T-helper 17 cell (primary cell): ENCODE data around the gene SHC3. TPM values are rescaled to one million over a fixed set of nuclear protein-coding genes. Genes with fewer than 3 reads are reported as not detected.

Experiments used
- ATAC-seq: fragments of 150-1000 bp; cut with Tn5 transposase; 2 replicates; pipeline ENCODE4 v1.10.0; 2021; ENCODE audit warnings: mild to moderate bottlenecking, moderate library complexity
- DNase-seq, 3 donors: peaks; one replicate each; pipeline versions ENCODE4 v3.0.0 to v3.0.0-alpha.2; 2020 to 2021
- H3K9me3 ChIP-seq: one replicate; pipeline ENCODE4 v1.7.0; 2013; ENCODE audit warnings: low read length, mild to moderate bottlenecking; ENCODE audit not compliant: control insufficient read depth, poor library complexity, severe bottlenecking
- H3K27ac Mint-ChIP-seq: one replicate; pipeline ENCODE4 v1.8.0; 2022; ENCODE audit warnings: mild to moderate bottlenecking, moderate library complexity, mixed read lengths
- H3K27me3 Mint-ChIP-seq: one replicate; pipeline ENCODE4 v1.8.0; 2022; ENCODE audit warnings: mixed read lengths
- H3K36me3 Mint-ChIP-seq: one replicate; pipeline ENCODE4 v1.8.0; 2022; ENCODE audit warnings: low read depth, mixed read lengths
- H3K4me1 Mint-ChIP-seq: one replicate; pipeline ENCODE4 v1.8.0; 2022; ENCODE audit warnings: mild to moderate bottlenecking, mixed read lengths
- H3K4me3 Mint-ChIP-seq: one replicate; pipeline ENCODE4 v1.8.0; 2022; ENCODE audit warnings: mild to moderate bottlenecking, moderate library complexity, mixed read lengths
- total RNA-seq, 4 donors: library from RNA in 2 of 4; stranded (reverse) in 2 of 4; gene quantifications; one replicate each; pipeline ENCODE4 v1.2.3 and lab custom pipeline; 2022 to 2026

The SHC3 gene
- total RNA-seq, 2 donors from 2014 or later: not detected

DNA sequence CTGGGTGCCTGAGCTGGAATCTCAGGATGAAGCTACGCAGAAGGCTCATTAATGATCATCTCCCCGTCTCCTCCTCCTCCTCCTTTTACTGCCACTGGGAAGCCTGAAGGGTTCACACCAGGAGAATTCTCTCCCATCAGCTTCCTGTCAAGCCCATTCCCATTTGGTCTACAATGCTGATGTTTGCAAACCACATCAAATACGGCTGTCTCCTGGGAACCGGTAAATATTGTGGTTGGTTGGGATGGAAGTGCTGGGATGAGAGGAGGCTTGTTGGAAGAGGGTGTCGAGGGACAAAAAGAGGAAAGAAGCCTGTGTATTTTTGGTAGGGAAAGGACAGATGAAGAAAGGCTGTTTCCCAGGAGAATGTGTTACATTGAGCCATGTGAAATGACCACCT lies 200.6 kb downstream of the SHC3 start:
- Mint-ChIP-seq H3K4me1 (no peaks in the 10 kb centered on the region), H3K27ac (no peak overlapping the region), H3K4me3 (no peak overlapping the region), H3K27me3 (peaks cover 6% of the 10 kb centered on the region), H3K36me3 (no peaks in the 10 kb centered on the region)
- H3K9me3 ChIP-seq: no peaks in the 10 kb centered on the region
- DNase-seq (no peak), ATAC-seq (no peak)

DNA sequence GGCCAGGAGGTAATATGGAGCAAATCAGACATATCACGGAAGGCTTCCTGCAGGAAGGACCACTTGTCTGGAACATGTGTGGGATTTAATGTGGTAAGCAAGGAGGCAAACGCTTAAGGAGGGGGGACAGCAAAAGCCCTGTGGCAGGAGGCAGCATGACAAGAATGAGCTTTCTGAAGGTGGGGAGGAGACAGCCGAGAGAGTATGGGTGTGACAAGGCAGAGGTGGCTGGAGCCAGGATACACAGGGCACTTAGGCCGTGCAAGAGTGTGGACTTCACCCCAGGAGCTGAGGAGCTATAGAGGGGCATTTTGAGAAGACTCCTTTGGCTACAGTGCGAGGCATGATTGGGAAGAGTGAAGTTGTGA lies 201.7 kb downstream of the SHC3 start:
- H3K36me3 Mint-ChIP-seq: no peaks in the 10 kb centered on the region
- H3K4me3 Mint-ChIP-seq: no peak overlapping the region
- peaks cover 6% of the 10 kb centered on the region for H3K27me3 Mint-ChIP-seq
- ATAC-seq: no peak
- H3K4me1 Mint-ChIP-seq: no peaks in the 10 kb centered on the region
- no peak for DNase-seq
- H3K9me3 ChIP-seq: no peaks in the 10 kb centered on the region
- no peak overlapping the region for H3K27ac Mint-ChIP-seq

DNA sequence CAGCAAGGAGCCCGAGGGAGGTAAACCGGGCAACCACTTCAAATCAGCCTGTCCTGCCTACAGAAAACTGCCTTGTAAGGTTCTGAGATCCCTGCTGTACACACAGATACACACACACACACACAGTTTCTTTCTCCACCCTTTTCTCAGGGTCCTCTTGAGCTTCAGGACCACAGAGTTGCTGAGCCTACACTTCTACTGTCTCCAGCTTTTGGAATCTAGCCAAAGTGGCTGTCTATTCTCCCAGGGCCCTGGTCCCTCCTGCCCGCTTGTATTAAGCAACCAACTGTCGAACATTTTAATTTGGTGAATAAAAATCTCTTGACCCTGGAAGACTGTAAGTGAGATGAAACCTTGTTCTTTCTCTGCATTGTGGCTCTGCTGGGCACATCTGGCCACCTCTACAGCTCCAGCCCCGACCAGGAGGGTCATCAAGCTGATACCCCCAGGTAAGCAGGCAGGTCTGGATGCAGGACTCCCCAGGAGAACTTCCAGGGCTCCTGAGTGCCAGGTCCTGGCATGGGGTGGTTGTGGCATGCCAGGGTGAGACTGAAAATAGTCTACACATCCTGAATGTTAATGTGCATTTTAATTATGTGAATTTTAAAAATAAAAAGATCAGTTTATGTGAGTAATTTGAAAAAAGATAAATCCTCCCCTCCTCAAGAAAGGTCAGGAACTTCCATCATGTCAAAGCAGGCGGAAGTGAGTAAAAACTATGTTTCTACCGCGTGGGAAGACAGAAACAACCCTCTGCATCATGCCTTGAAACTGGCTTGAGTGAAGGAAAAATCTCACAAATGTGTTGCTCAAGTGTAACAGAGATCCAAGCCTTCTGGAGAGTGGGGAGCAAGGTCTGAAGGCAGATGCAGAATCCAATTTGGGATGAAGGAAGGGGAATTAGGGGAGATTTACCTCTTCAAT lies 202.4 kb downstream of the SHC3 start:
- no peak for DNase-seq
- peaks cover 6% of the 10 kb centered on the region for H3K27me3 Mint-ChIP-seq
- ATAC-seq: no peak
- no peaks in the 10 kb centered on the region for H3K4me1 Mint-ChIP-seq
- no peaks in the 10 kb centered on the region for H3K36me3 Mint-ChIP-seq
- H3K4me3 Mint-ChIP-seq: no peak overlapping the region
- H3K27ac Mint-ChIP-seq: no peak overlapping the region
- H3K9me3 ChIP-seq: no peaks in the 10 kb centered on the region

DNA sequence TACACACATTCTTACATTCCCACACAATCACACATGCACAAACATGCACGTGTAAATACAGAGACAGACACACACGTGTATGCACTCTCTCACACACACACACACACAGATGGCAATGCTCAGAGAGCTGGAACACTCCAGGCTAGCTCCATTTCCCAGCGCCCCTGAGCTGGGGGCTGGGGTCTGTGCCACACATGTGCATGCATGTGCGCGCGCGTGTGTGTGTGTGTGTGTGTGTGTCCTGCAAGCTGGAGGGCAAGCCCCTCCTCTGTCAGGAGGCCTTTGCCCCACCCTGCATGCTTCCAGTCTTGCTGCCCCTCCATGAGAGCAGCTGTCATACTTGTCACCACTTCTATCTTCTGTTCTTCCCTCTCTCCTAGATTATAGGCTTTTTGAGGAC lies 204.0 kb downstream of the SHC3 start:
- no peak for DNase-seq
- Mint-ChIP-seq H3K4me1 (no peaks in the 10 kb centered on the region), H3K36me3 (no peaks in the 10 kb centered on the region), H3K27ac (no peak overlapping the region), H3K27me3 (peaks cover 7% of the 10 kb centered on the region), H3K4me3 (no peak overlapping the region)
- ATAC-seq: no peak
- H3K9me3 ChIP-seq: no peaks in the 10 kb centered on the region

DNA sequence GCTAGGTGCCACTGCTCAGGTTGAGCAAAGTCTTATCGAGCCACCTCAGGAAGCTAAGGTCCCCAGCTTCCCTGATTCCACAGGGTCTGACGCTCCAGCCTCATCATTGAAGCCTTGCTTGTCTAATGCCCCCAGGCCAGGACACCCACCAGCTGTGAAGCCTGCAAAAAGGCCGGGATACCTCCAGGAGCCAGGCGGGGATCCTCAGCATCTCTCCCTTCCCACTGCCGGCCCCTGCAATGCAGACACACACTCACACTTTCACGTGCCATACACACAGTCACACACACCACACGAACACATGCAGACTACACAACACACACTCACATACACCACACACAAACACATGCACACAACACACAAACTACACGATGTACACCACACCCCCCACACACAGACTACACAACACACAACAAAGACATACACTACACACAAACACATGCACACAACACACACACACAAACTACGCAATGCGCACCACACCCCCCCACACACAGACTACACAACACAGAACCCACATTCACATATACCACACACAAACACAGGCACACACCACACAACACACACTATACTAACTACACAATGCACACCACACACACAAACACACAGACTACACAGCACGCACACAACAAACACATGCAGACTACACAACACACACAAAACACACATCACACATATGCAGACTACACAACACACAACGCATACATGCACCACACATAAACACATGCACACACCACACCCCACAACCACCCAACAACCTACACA lies 205.2 kb downstream of the SHC3 start:
- H3K36me3 Mint-ChIP-seq: no peaks in the 10 kb centered on the region
- no peaks in the 10 kb centered on the region for H3K4me1 Mint-ChIP-seq
- peaks cover 19% of the 10 kb centered on the region for H3K27me3 Mint-ChIP-seq
- no peaks in the 10 kb centered on the region for H3K9me3 ChIP-seq
- no peak for DNase-seq
- ATAC-seq: no peak
- no peak overlapping the region for H3K27ac Mint-ChIP-seq
- H3K4me3 Mint-ChIP-seq: no peak overlapping the region

DNA sequence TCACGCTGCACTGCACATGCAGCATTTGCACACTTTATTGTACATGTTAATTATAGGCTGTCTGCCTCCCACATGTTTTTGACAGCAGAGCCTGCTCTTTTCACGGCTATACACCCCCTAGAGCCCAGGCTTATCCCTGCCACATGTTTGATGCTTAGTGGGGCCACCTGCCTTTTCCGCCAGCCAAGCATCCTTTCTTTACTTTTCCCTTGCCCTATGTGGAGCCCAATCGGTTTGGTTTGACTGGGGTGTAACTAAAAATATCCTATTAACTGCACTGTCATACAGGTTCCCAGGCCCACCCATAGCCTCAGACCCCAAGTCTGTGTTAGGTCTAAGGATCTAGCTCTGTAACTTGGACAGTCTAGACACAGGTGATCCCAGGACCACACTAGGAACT lies 206.2 kb downstream of the SHC3 start:
- no peaks in the 10 kb centered on the region for H3K4me1 Mint-ChIP-seq
- ATAC-seq: no peak
- H3K36me3 Mint-ChIP-seq: no peaks in the 10 kb centered on the region
- H3K27me3 Mint-ChIP-seq: peaks cover 19% of the 10 kb centered on the region
- no peaks in the 10 kb centered on the region for H3K9me3 ChIP-seq
- no peak overlapping the region for H3K27ac Mint-ChIP-seq
- no peak overlapping the region for H3K4me3 Mint-ChIP-seq
- DNase-seq: no peak

DNA sequence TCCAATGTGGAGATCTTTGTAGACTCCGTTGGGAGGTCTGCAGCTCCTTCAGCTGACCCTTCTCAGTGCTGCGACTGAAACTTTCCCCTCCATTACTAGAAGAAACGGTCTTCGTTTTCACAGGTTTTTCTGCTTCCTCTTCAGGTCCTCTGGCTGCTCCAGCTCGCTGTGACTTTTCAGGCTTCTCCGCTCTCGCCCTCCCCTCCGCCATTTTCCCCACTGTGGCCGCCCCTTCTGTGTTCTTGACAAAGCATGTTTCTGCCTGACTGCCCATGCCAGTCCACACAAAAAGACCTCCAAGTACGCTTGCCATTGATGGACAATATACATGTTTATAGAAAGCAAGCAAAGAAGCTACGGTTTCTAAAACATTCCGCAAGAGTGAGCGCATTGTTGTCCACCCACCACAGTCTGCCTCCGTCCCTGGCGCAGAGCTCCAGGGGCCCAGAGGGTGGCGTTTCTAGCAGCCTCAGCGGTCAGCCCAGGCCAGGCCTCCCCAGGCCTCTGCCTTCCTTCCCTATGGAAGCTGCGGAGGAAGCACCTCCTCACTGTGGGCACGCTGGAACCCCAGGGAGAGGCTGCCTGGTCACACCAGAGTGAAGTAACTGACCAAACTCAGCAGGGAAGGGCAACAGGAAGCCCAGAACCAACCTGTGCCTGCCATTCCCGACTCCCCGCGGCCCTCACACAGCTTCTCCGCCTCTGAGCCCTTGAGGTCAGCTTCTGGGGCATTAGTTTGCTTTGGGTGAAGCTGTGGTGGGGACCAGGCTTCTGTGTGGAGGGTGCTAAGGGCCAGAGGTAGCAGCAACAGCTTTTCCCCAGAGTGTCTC lies 207.3 kb downstream of the SHC3 start:
- no peak for ATAC-seq
- no peak for DNase-seq
- H3K4me3 Mint-ChIP-seq: no peak overlapping the region

DNA sequence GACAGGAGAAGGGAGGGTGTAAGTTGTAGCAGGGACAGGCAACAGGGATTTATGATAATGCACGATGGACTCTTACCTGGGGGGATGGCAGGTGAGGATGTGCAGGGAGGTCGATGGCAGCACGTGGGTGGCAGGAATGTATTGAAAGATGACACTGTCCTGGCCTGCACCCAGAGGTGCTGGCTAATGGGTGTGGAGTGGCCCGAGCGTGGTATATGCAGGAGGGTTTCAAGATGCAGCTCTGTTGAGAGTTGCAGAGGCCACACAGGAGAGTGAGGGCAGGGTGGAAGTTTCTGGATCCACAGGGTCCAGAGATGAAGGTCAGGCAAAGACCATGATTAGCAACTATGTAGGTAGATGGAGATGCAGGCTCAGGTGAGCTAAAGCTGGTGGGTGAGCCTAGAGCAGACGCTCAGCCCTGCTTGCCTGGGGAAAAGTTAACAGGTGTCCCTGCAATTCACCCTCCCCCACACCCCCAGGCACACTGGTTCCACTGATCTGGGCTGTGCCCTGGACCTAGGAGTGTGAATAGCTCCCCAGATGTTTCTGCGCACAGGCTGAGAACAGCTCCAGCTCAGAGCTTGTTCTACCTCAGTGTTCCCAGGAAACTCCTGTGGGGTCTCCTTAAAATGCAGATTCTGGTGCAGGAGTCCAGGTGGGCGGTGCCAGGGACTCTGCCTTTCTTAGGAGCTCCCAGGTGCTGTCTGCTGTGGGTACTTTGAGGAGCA lies 208.8 kb downstream of the SHC3 start:
- H3K27me3 Mint-ChIP-seq: peaks cover 31% of the 10 kb centered on the region
- no peak for DNase-seq
- no peak overlapping the region for H3K4me3 Mint-ChIP-seq

More for the DNA sequence above, 207.3 kb downstream of the SHC3 start:
- no peaks in the 10 kb centered on the region for H3K4me1 Mint-ChIP-seq
- H3K27me3 Mint-ChIP-seq: peaks cover 22% of the 10 kb centered on the region
- no peak overlapping the region for H3K27ac Mint-ChIP-seq
- no peaks in the 10 kb centered on the region for H3K9me3 ChIP-seq
- no peaks in the 10 kb centered on the region for H3K36me3 Mint-ChIP-seq

DNA sequence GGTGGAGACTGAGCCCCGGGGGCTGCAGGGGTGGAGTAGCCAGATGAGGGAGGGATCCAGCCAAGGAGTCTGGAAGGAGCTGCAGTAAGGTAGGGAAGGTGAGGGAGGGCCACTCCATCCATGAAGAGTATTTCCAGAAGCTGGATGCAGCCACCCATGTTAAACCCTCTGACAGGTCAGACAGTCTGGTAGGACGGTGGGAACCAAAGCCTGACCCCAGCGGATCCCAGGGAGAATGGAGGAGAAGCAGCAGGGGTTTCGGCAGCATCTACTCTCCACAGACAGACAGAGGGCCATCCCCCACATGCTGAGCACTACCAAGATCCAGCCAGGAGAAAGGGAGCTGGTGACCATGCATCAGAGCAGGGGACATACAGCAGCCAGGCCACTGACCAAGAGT lies 209.8 kb downstream of the SHC3 start:
- H3K9me3 ChIP-seq: no peaks in the 10 kb centered on the region
- no peak overlapping the region for H3K4me3 Mint-ChIP-seq
- H3K27me3 Mint-ChIP-seq: peaks cover 32% of the 10 kb centered on the region
- no peak overlapping the region for H3K27ac Mint-ChIP-seq
- DNase-seq: no peak
- no peak for ATAC-seq
- H3K36me3 Mint-ChIP-seq: no peaks in the 10 kb centered on the region
- H3K4me1 Mint-ChIP-seq: no peaks in the 10 kb centered on the region

More for the DNA sequence above, 208.8 kb downstream of the SHC3 start:
- H3K4me1 Mint-ChIP-seq: no peaks in the 10 kb centered on the region
- no peaks in the 10 kb centered on the region for H3K36me3 Mint-ChIP-seq
- no peak overlapping the region for H3K27ac Mint-ChIP-seq
- no peaks in the 10 kb centered on the region for H3K9me3 ChIP-seq
- no peak for ATAC-seq

DNA sequence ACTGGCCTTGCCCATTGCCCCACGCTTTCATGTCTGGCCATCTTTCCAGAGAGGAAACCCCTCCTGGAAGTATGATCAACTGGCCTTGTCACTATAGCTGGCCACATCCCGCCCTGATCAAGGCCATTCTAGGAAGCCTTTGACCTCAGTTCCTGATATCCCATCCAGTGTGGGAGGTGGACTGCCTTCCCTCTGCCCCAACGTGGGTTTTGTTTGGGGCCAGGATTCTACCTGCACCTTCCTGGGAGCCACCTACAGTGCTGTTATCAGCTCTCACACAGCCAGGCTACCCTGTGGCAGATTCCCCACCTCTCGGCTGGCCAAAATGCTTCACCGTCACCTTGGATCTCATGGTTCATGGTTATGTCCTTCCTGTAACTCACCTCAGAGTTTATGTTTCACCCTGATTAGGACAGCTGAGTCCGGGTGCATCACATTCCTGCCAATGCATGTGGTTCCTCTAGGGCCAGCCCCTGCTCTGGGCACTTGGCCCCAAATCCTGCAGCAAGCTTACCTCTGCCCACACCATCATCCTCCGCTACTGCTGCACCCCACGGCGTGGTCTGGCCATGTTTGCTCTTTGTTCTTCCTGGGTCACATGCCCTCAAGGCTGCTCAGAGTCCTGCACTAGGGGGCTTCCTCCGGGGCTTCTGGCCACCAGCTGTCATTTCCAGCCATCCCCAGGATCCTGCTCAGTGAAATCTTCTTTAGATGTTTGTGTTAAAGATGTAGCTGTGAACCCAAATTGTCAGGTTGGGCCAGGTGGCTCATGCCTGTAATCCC lies 211.5 kb downstream of the SHC3 start:
- DNase-seq (no peak), ATAC-seq (no peak)
- no peak overlapping the region for H3K27ac Mint-ChIP-seq
- peaks cover 3% of the 10 kb centered on the region for H3K4me1 Mint-ChIP-seq
- peaks cover 32% of the 10 kb centered on the region for H3K27me3 Mint-ChIP-seq
- H3K9me3 ChIP-seq: no peaks in the 10 kb centered on the region
- H3K4me3 Mint-ChIP-seq: no peak overlapping the region
- H3K36me3 Mint-ChIP-seq: no peaks in the 10 kb centered on the region

DNA sequence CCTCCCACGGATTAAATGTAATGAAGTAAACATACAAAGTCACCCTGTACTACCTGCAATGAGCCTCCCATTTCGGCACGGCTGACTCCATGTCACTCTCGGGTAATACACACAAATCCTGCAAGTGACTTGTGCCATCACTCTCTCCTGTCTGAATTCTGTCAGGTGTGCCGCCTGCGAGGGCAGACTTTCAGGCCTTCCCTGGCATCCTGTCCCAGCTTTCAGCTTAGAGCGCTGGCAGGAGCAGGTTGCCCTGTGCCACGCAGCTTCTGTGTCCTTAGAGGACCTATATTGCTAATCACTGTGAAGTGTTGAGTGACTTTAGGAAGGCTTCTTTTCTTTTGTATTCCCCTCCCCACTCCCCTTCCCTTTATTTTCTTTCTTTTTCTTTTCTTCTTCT lies 213.1 kb downstream of the SHC3 start:
- H3K36me3 Mint-ChIP-seq: no peaks in the 10 kb centered on the region
- peaks cover 38% of the 10 kb centered on the region for H3K27me3 Mint-ChIP-seq
- no peaks in the 10 kb centered on the region for H3K9me3 ChIP-seq
- H3K4me1 Mint-ChIP-seq: peaks cover 3% of the 10 kb centered on the region
- H3K4me3 Mint-ChIP-seq: no peak overlapping the region
- H3K27ac Mint-ChIP-seq: no peak overlapping the region
- ATAC-seq: no peak
- no peak for DNase-seq

DNA sequence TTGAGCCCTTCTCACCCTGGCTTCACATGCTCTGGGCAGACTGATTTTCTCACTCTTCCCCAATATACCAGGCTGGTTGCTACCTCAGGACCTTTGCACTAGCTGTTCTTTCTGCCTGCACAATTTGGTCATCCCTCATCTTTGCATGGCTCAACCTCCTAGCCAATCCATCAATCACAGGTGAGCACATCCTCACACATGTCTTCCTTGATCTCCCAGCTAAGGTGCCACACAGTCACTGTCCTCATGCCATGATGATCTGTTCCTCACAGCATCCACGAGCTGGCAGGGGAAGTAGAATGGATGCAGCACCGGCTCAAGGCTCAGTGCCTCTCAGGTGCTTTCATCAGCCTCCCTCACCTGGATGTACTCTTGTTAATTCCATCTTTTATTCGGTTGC lies 218.0 kb downstream of the SHC3 start:
- Mint-ChIP-seq H3K27ac (no peak overlapping the region), H3K36me3 (no peaks in the 10 kb centered on the region), H3K4me1 (peaks cover 3% of the 10 kb centered on the region), H3K4me3 (no peak overlapping the region), H3K27me3 (peaks cover 39% of the 10 kb centered on the region)
- ATAC-seq: no peak
- no peak for DNase-seq
- no peaks in the 10 kb centered on the region for H3K9me3 ChIP-seq
